CD4-positive, alpha-beta T cell treated with Interleukin-10 for 1 hour (primary cell): ENCODE measurements around the gene MYO18A.
A peak's percentile ranks its signal among the peaks of the same experiment; 100 is the strongest.

Experiments used
- DNase-seq: peaks from one replicate; pipeline ENCODE4 v3.0.0-alpha.2; 2020

The MYO18A gene

GRCh38 chr17:29124135-29124924 is 55.9 kb downstream of the MYO18A start:
- DNase-seq, result peak; percentile 67

- DNase-seq, result no peak
These were observed 57.1 kb downstream of the MYO18A start for GRCh38 chr17:29123111-29123510.

- DNase-seq, result no peak
These were observed 58.8 kb downstream of the MYO18A start for GRCh38 chr17:29121442-29121841.

GRCh38 chr17:29120433-29120832 is 59.8 kb downstream of the MYO18A start:
- no peak for DNase-seq

- no peak for DNase-seq
These were observed 60.9 kb downstream of the MYO18A start for GRCh38 chr17:29119265-29119664.

GRCh38 chr17:29116804-29117753 is 63.1 kb downstream of the MYO18A start:
- DNase-seq, result peak; percentile 77

- peak; percentile 39 for DNase-seq
These were observed 64.0 kb downstream of the MYO18A start for GRCh38 chr17:29115961-29116803.

DNA sequence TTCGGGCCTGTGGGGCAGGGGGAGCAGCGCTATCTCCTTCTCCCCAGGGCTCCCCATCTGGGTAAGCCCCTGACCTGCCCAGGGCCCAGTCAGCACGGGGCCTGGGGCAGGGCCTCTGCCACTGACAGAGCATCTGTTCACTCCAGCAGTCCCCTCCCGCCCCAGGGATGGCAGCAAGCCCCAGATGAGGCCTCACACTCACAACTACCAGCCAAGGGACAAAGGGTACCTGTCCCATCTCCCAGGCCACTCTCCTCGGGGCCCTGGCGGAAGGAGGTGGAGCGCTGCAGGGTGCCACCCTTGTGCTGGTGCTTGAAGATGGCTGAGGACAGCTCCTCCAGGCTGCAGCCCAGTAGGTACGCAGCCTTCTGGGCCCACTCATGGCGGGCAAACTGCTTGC is 64.8 kb downstream of the MYO18A start:
- no peak for DNase-seq

DNA sequence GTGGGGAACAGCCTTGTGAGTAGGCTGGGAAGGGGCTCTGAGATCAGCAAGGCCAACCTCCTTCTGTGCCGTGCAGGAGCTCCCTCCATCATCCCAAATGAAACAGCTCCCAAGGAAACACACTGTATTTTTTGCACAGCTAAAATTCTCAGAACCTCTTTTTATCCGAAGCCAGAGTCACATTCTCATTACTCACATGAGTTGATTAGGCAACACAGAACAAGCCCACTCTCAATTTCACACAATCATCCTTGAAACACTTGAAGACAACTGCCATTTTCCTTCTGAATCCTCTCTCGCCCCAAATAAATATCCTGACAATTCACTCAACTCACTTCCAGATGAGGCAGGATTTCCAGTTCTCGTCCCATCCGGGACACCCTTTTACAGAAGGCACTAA is 66.1 kb downstream of the MYO18A start:
- DNase-seq, result no peak

DNA sequence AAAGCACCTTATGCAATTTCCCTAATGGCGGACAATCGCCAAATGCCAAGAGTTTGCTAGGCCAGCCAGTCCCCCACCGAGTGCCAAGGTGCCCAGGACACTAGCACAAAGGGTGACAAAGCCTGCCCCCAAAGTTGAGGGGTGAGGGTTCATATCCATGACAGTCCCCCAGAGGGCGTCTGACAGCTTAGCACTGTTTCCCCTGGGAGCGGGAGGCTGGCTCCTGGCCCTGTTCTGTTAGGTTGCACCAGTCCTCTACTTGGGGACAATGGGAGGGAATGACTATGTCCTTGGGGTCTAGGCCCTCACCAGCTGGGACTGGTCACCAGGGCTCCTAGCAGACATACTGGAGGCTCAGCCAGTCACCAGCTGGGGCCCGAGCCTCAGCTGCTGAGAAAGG is 66.9 kb downstream of the MYO18A start:
- no peak for DNase-seq

DNA sequence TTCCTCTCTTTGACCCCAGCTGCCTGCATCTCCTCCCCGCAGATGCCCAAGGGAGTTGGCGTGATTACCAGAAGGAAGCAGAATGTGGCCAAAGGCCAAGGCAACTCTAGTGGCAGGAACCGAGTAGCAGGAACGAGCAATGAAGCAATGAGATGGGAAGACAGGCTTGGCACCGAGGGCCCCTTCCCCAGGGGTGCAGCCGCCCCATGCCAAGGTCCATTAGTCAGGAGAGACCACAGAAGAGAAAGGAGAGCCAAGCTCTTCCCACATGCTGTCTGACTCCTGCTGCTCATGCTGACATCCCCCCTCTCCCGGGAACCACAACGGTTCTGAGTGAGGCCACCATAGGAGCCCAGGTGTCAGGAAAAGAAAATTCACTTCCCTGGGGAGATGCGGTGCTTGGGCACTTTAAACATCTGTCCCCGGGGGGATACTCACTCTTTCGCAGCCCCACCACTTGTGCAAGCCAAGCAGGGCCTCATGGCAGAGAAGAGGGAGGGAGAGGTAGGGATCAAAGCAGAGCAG is 67.4 kb downstream of the MYO18A start:
- DNase-seq, result no peak

- DNase-seq, result peak; percentile 68
These were observed 68.2 kb downstream of the MYO18A start for GRCh38 chr17:29111816-29112499.

DNA sequence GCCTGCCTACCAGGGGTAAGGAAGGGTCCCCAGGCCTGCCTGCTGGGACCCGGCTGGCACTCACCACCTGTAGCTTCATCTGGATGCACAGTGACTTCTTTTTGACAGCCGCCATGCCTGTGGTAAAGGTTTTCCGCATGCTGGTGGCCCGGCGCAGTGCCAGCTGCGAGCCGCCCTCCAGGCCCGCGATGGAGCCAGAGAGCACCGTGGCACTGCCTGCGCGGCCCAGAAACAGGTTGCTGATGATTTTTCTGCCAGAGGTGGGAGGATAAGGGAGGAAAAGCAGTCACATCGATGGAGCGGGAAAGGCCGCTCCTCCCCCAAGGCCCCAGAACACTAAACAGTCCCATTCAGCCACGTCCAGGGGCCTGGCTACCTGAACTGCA is 69.8 kb downstream of the MYO18A start:
- no peak for DNase-seq

DNA sequence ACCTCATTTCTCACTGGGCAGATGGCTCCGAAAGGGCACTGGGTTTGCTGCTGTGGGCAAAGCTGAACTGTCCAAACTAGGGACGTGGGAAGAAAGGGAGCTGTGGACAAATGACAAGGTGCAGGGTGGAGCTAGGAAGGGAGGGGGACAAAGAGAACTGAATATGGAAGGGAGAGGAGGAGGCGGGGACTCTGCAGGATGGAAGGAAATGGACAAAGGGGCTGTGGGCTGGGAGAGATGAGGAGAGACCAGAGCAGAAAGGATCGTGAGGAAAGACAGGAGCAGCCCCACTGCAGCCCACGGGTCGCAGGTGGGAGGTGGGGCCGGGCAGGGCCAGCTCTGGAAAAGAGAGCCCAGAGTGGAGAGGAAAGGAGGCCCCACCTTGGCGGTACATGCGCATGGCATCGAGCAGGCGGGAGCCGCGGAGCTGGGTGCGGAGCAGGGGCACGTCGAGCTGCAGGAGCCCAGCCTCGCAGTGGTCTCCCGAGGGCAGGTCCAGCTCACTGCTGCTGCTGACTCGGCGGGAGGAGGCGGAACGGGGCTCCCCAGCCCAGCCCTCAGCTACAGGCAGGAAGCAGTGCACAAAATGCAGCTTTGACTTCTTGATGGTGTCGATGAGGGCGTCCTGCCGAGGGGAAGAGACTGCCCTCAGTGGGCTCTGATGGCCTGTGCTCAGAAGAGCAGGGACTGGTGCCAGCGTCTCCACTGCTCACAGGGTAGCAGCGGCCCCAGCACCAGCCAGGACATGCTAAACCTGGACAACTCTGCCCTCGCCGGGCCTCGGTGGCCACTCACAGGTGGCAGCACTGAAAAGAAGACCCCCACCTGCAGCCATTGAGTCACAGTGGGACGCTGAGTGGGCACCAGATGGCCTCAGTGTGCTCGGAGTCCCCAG is 70.5 kb downstream of the MYO18A start:
- DNase-seq, result no peak

- no peak for DNase-seq
These were observed 71.2 kb downstream of the MYO18A start for GRCh38 chr17:29108823-29109476.

DNA sequence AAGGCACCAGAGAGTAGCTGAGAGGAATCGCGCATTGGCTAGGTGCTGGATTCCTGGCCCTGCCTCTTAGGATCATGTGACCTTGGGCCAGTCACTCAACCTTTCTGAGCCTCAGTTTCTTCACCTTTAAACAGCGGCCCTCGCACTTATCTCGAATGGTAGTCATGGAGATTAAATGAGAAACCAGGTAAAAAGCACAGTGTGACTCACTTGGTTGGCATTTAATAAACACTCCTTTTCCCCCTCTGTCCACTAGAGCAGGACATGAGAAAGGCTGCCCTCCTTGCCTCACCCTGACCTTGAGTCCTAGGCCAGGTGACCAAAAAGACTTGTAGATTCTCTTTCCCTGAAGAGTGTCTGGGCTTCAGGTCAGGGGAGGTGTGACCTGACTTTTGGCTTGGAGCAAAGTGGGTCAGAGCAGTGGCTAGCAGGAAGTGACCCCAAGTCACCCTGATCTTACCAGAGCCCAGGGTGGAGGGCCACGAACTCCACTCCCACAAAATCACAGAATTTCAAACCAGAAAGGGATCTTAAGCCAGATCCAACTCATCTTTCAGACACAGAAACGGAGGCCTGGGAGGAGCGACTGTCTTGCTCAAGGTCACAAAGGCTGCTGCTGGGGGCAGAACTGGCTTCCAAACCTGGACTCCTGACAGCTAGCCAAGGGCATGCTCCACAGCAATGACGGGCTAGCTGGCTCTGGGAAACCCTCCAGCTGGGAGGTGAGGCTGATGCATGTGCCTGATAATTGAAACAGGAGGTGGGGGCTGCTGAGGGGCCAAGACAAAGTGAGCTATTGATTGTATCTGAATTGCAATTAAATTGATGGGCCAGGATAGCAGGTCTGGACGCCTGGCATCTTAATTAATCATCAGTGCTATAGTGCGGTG is 72.0 kb downstream of the MYO18A start:
- DNase-seq, result no peak

DNA sequence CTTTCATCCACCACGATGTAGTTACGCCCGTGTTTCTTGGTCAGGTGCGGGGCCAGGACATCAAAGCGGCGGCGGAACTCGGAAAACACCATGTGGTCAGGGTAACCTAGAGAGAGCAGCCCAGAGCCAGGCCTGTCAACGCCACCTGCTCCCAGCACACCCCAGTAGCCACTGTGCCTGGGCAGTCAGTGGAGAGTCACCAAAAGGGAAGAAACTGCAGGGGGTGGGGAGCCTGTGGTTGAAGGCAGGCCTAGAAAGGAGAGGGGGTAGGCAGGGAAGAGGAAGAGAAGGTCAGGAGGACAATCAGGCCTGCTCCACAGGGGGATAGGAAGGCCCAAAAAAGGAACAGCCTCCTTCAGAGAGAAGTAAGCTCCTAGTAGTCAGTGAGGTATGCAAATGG is 73.1 kb downstream of the MYO18A start:
- DNase-seq, result no peak

- no peak for DNase-seq
These were observed 76.9 kb downstream of the MYO18A start for GRCh38 chr17:29103341-29103740.

- no peak for DNase-seq
These were observed 77.4 kb downstream of the MYO18A start for GRCh38 chr17:29102741-29103181.
